Upper lobe of left lung (tissue), 6 donors: ENCODE data around the gene NALCN. TPM values are rescaled to one million over a fixed set of nuclear protein-coding genes. Genes with fewer than 3 reads are reported as not detected.

Source experiments
- ATAC-seq, 2 donors: fragments of 200-7000 bp; cut with Tn5 transposase; one replicate each; pipeline ENCODE4 v1.9.1; 2022; ENCODE audit warnings: mild to moderate bottlenecking in 2 of 2, moderate library complexity in 2 of 2; ENCODE audit not compliant: low FRiP score in 2 of 2
- DNase-seq, 2 donors: peaks; one replicate each; pipeline ENCODE4 v3.0.0-alpha.2; 2019 to 2020
- H3K27ac ChIP-seq, 4 donors: fragments of 200-600 bp; sonication (generic); one replicate each; pipeline ENCODE4 v1.5.1; 2016 to 2019
- H3K27me3 ChIP-seq, 4 donors: fragments of 200-600 bp; sonication (generic); one replicate each; pipeline ENCODE4 v1.5.1; 2017 to 2019
- H3K36me3 ChIP-seq, 4 donors: fragments of 200-600 bp; sonication (generic); one replicate each; pipeline ENCODE4 v1.5.1; 2016 to 2019
- H3K4me1 ChIP-seq, 4 donors: fragments of 200-600 bp; sonication (generic); one replicate each; pipeline ENCODE4 v1.5.1; 2018 to 2019
- H3K4me3 ChIP-seq, 4 donors: fragments of 200-600 bp; sonication (generic); one replicate each; pipeline ENCODE4 v1.5.1; 2017 to 2019; ENCODE audit warnings: mild to moderate bottlenecking in 2 of 4, moderate library complexity in 1 of 4
- H3K9me3 ChIP-seq, 4 donors: fragments of 200-600 bp; sonication (generic); one replicate each; pipeline ENCODE4 v1.5.1; 2018 to 2019
- EP300 ChIP-seq, 4 donors: sonication (generic); formaldehyde crosslinking; IDR thresholded peaks; one replicate each; pipeline ENCODE4 v1.5.1; 2017; ENCODE audit warnings: antibody characterized with exemption in 4 of 4, control low read depth in 2 of 4
- POLR2A ChIP-seq, 4 donors: fragments of 450-650 bp; IDR thresholded peaks; one replicate each; pipeline ENCODE4 v1.5.1; 2016 to 2017; ENCODE audit warnings: antibody characterized with exemption in 4 of 4, mild to moderate bottlenecking in 2 of 4
- POLR2AphosphoS5 ChIP-seq, 2 donors: sonication (generic); formaldehyde crosslinking; IDR thresholded peaks; one replicate each; pipeline ENCODE4 v1.5.1; 2017; ENCODE audit warnings: antibody characterized with exemption in 2 of 2
- WGBS, 2 donors: methylation state at CpG; one replicate each; pipeline ENCODE4 v1.1.5; 2017 to 2018; 5-methylcytosine and 5-hydroxymethylcytosine counted together
- total RNA-seq, 6 donors: library from RNA; depleted of rRNA in 4 of 6; stranded (reverse); fragments of >200 nt in 4 of 6; gene quantifications; one replicate each; pipeline versions ENCODE4 v1.1.0 to v1.2.1, GENCODE V29; 2016 to 2021
- TF ChIP-seq, protein P1 (sequence below), 6 experiments: fragments of 450-650 bp in 4 of 6; fragments of 200-600 bp in 2 of 6; sonication (generic) in 2 of 6; IDR thresholded peaks; one replicate each; pipeline ENCODE4 v1.5.1; 2016 to 2019; ENCODE audit warnings: antibody characterized with exemption in 6 of 6
- donor health status: DM: no; HTN: no; CAD: no; lungs with moderate emphysema.
- donor health status: DM: no; HTN: yes; CAD: no; lungs with severe emphysema.

Gene NALCN
- total RNA-seq, 6 donors from 2014 or later: under 0.01 to 1.8 (median 1.1) TPM

DNA sequence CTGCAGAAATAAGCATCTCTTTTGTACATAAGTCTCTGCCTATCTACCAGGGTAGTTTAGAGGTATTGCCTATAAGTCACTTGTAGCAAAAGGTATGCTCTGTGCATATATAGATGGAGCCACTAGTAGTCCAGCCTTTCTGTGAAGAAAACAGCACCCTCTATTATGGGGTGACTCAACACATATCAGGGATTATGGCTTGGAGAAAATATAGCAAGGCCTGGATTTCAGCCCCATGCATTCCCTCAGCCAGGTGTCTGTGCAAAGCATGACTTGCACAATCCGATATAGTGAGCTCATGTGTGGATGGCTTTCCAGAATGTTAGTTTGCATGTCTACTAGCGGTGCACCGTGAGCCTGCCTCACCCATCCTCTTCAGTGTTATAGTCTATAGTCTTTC lies 13.4 kb upstream of the NALCN start:
- Histone ChIP-seq H3K27me3 (no peaks in the 10 kb centered on the region), H3K4me3 (no peak overlapping the region), H3K9me3 (no peaks in the 10 kb centered on the region), H3K4me1 (no peaks in the 10 kb centered on the region), H3K36me3 (no peaks in the 10 kb centered on the region), H3K27ac (no peak overlapping the region)
- no peak for ATAC-seq
- TF ChIP-seq POLR2AphosphoS5 (IDR thresholded peaks at IDR 0.05) (no peak), POLR2A (IDR thresholded peaks at IDR 0.05) (no peak), EP300 (IDR thresholded peaks at IDR 0.05) (no peak)
- TF ChIP-seq, protein P1, sequence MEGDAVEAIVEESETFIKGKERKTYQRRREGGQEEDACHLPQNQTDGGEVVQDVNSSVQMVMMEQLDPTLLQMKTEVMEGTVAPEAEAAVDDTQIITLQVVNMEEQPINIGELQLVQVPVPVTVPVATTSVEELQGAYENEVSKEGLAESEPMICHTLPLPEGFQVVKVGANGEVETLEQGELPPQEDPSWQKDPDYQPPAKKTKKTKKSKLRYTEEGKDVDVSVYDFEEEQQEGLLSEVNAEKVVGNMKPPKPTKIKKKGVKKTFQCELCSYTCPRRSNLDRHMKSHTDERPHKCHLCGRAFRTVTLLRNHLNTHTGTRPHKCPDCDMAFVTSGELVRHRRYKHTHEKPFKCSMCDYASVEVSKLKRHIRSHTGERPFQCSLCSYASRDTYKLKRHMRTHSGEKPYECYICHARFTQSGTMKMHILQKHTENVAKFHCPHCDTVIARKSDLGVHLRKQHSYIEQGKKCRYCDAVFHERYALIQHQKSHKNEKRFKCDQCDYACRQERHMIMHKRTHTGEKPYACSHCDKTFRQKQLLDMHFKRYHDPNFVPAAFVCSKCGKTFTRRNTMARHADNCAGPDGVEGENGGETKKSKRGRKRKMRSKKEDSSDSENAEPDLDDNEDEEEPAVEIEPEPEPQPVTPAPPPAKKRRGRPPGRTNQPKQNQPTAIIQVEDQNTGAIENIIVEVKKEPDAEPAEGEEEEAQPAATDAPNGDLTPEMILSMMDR (IDR thresholded peaks at IDR 0.05): no peak
- DNase-seq: no peak
- WGBS, 2 donors: 91 to 95% methylated on average over 3 of the region's 3 CpGs

DNA sequence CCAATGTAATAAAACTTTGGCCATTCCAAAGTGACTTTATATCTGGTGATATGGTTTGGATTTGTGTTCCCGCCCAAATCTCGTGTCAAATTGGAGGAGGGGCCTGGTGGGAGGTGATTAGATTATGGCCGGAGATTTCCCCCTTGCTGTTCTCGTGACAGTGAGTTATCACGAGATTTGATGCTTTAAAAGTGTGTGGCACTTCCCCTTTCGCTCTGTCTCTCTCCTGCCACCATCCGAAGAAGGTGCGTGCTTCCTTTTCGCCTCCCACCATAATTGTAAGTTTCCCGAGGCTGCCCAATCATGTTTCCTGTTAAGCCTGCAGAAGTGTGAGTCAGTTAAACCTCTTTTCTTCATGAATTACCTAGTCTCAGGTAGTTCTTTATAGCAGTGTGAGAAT lies 9.3 kb upstream of the NALCN start:
- Histone ChIP-seq H3K27ac (no peak overlapping the region), H3K9me3 (no peaks in the 10 kb centered on the region), H3K36me3 (no peaks in the 10 kb centered on the region), H3K27me3 (no peaks in the 10 kb centered on the region), H3K4me1 (no peaks in the 10 kb centered on the region), H3K4me3 (no peak overlapping the region)
- DNase-seq: no peak
- 72 to 73% methylated on average over 10 of the region's 10 CpGs for WGBS, 2 donors
- TF ChIP-seq POLR2A (IDR thresholded peaks at IDR 0.05) (no peak), EP300 (IDR thresholded peaks at IDR 0.05) (no peak), POLR2AphosphoS5 (IDR thresholded peaks at IDR 0.05) (no peak)
- TF ChIP-seq, protein P1 (IDR thresholded peaks at IDR 0.05): no peak
- no peak for ATAC-seq

DNA sequence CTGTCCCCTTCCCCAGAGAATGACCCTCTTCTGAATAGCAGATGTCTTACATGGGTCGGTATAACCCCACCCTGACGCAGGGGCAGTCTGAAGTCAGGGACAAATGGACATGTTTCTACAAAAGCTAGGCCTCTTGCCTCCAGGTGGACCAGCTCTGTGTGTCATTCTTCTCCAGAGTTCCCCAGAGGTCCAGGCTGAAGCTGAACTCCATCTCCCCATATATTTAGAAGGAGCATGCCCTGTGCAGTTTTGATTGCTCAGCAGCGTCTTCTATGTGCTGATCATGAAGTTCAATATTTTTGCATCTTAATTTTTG lies 8.8 kb upstream of the NALCN start:
- no peak for ATAC-seq
- no peak overlapping the region for H3K27ac ChIP-seq

DNA sequence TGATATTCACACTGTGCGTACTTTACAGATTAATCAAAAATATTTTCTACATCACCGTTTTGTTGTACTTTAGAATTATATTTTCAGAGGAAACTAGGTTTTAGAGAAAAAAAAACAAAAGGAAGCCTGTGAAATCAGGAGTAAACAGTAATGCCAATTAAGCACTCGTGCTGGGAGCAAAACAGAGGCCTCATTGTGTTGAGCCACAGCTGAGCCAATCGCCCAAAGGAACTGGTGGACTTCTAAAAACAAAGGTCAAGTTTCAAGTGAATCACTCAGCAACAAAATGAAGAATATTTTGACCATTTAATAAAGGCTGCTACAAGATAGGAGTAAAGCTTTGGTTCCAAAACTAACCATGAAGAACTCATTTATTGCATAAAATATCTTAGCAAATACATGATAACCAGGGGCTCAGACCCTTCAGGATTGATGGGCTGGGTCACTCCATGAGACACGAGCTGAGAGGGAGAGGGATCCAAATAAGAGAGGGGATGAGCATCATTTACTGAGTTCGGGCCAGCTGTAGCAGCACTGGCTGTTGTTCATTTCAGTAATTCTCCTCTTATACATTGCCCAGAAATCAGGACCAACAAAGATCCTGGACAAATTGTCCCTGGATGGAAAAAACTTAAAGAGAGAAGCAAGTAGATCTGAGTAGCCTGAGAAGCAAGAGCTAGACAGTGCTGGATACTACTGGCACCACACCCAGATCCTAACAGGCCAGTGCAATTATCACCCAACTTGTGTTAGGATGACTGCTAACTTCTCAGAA lies 8.3 kb upstream of the NALCN start:
- ATAC-seq (no peak), DNase-seq (no peak)
- no peaks in the 10 kb centered on the region for H3K4me1 ChIP-seq
- no peaks in the 10 kb centered on the region for H3K27me3 ChIP-seq
- 47 to 61% methylated on average over 6 of the region's 6 CpGs for WGBS, 2 donors
- TF ChIP-seq, protein P1 (IDR thresholded peaks at IDR 0.05): no peak
- no peak for TF ChIP-seq POLR2AphosphoS5 (IDR thresholded peaks at IDR 0.05)
- no peak for TF ChIP-seq POLR2A (IDR thresholded peaks at IDR 0.05)
- no peak overlapping the region for H3K27ac ChIP-seq
- no peaks in the 10 kb centered on the region for H3K36me3 ChIP-seq
- no peak overlapping the region for H3K4me3 ChIP-seq
- no peaks in the 10 kb centered on the region for H3K9me3 ChIP-seq

More for the DNA sequence above, 8.8 kb upstream of the NALCN start:
- DNase-seq: no peak
- Histone ChIP-seq H3K4me3 (no peak overlapping the region), H3K9me3 (no peaks in the 10 kb centered on the region), H3K4me1 (no peaks in the 10 kb centered on the region), H3K36me3 (no peaks in the 10 kb centered on the region), H3K27me3 (no peaks in the 10 kb centered on the region)
- 87 to 90% methylated on average over 3 of the region's 3 CpGs for WGBS, 2 donors
- no peak for TF ChIP-seq EP300 (IDR thresholded peaks at IDR 0.05)
- TF ChIP-seq POLR2AphosphoS5 (IDR thresholded peaks at IDR 0.05): no peak
- TF ChIP-seq POLR2A (IDR thresholded peaks at IDR 0.05): no peak
- TF ChIP-seq, protein P1 (IDR thresholded peaks at IDR 0.05): no peak

DNA sequence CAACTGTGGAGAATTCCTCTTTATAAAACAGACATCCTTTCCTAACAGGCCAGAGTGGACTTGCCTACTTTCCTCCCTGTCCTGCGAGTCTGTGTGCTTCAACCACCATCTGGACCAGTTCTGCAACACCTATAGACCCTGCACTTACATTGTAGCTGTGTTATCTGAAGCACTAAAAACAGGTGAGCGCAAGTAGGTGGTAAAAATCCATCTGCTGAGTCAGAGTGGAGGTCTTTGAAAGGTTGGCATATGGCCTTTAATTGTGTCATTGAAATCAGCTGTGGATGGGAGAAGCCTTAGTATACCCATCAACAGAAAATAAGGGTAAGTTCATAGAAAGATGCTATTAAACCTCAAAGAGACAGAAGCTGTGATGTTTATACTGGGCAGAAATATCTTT lies 7.6 kb upstream of the NALCN start:
- Histone ChIP-seq H3K4me3 (no peak overlapping the region), H3K27ac (no peak overlapping the region), H3K36me3 (no peaks in the 10 kb centered on the region), H3K9me3 (no peaks in the 10 kb centered on the region), H3K4me1 (no peaks in the 10 kb centered on the region), H3K27me3 (no peaks in the 10 kb centered on the region)
- TF ChIP-seq POLR2A (IDR thresholded peaks at IDR 0.05) (no peak), EP300 (IDR thresholded peaks at IDR 0.05) (no peak), POLR2AphosphoS5 (IDR thresholded peaks at IDR 0.05) (no peak)
- TF ChIP-seq, protein P1 (IDR thresholded peaks at IDR 0.05): no peak
- WGBS, 2 donors: 87 to 89% methylated on average over 2 of the region's 2 CpGs
- ATAC-seq (no peak), DNase-seq (no peak)
